GM19328 (cell line): ENCODE measurements around the gene SEPTIN12.

Source experiments
- ATAC-seq: cut with Tn5 transposase; IDR thresholded peaks from one replicate; pipeline ENCODE4 v1.9.1; 2021; ENCODE audit warnings: mild to moderate bottlenecking, moderate library complexity; ENCODE audit not compliant: unreplicated experiment

Gene SEPTIN12

GRCh38 chr16:4803401-4803844 is 15.3 kb upstream of the SEPTIN12 start:
- ATAC-seq: no peak

GRCh38 chr16:4802659-4803287 is 14.6 kb upstream of the SEPTIN12 start:
- ATAC-seq: peak; percentile 89

- ATAC-seq: peak; percentile 56
Observed at GRCh38 chr16:4801962-4802658, 14.0 kb upstream of the SEPTIN12 start, which contains the start of gene ROGDI. ROGDI (minus strand) TSS chr16:4802633; CDS start chr16:4802571, 62 bp downstream.

GRCh38 chr16:4801051-4801961 is 13.2 kb upstream of the SEPTIN12 start:
- ATAC-seq: no peak

GRCh38 chr16:4800290-4801041 is 12.3 kb upstream of the SEPTIN12 start:
- ATAC-seq: no peak

- ATAC-seq: no peak
Observed at GRCh38 chr16:4799171-4799855, 11.2 kb upstream of the SEPTIN12 start.

GRCh38 chr16:4798456-4798855 is 10.3 kb upstream of the SEPTIN12 start:
- no peak for ATAC-seq

GRCh38 chr16:4797805-4798252 is 9.7 kb upstream of the SEPTIN12 start:
- ATAC-seq: no peak

- no peak for ATAC-seq
Observed at GRCh38 chr16:4796982-4797804, 9.0 kb upstream of the SEPTIN12 start.

GRCh38 chr16:4795828-4796572 is 7.9 kb upstream of the SEPTIN12 start:
- ATAC-seq: no peak

- no peak for ATAC-seq
Observed at GRCh38 chr16:4795181-4795827, 7.2 kb upstream of the SEPTIN12 start, which contains the start of gene SMIM22. SMIM22 (plus strand) TSS chr16:4795369; CDS start chr16:4795735, 366 bp downstream.

- no peak for ATAC-seq
Observed at GRCh38 chr16:4792951-4793513, 4.9 kb upstream of the SEPTIN12 start.

- ATAC-seq: no peak
Observed at GRCh38 chr16:4790871-4791270, 2.7 kb upstream of the SEPTIN12 start.

GRCh38 chr16:4790261-4790660 is 2.1 kb upstream of the SEPTIN12 start:
- no peak for ATAC-seq

GRCh38 chr16:4788910-4789309 is 765 bp upstream of the SEPTIN12 start:
- ATAC-seq: no peak

GRCh38 chr16:4788489-4788889 is 344 bp upstream of the SEPTIN12 start:
- no peak for ATAC-seq

- ATAC-seq: no peak
Observed at GRCh38 chr16:4787068-4787467, 1.1 kb downstream of the SEPTIN12 start.
